Psoas muscle (tissue), 8 donors: ENCODE data around the gene RNF41. TPM values are rescaled to one million over a fixed set of nuclear protein-coding genes. Genes with fewer than 3 reads are reported as not detected.

Experiments used
- ATAC-seq, 4 donors: fragments of 200-7000 bp; cut with Tn5 transposase; one replicate each; pipeline ENCODE4 v1.9.1; 2020; ENCODE audit warnings: moderate library complexity in 3 of 4, mild to moderate bottlenecking in 2 of 4
- DNase-seq, 2 donors: peaks; one replicate each; pipeline ENCODE4 v3.0.0-alpha.2; 2020
- H3K27ac ChIP-seq: fragments of 200-600 bp; one replicate; pipeline ENCODE4 v1.8.0; 2022
- H3K27me3 ChIP-seq, 3 donors: fragments of 200-600 bp in 1 of 3; one replicate each; pipeline versions ENCODE4 v1.6.1 to v1.8.0; 2013 to 2022; ENCODE audit warnings: low read length in 2 of 3, mild to moderate bottlenecking in 2 of 3, moderate library complexity in 1 of 3; ENCODE audit not compliant: insufficient read depth in 3 of 3
- H3K36me3 ChIP-seq, 2 donors: fragments of 200-600 bp in 1 of 2; one replicate each; pipeline versions ENCODE4 v1.6.1 to v1.8.0; 2013 to 2022; ENCODE audit warnings: low read depth in 1 of 2, mild to moderate bottlenecking in 1 of 2, moderate library complexity in 1 of 2; ENCODE audit not compliant: insufficient read depth in 1 of 2
- H3K4me1 ChIP-seq: fragments of 200-600 bp; one replicate; pipeline ENCODE4 v1.8.0; 2022
- H3K4me3 ChIP-seq: fragments of 200-600 bp; one replicate; pipeline ENCODE4 v1.8.0; 2022; ENCODE audit warnings: mild to moderate bottlenecking
- H3K9me3 ChIP-seq: fragments of 200-600 bp; one replicate; pipeline ENCODE4 v1.8.0; 2022
- WGBS, 3 donors: extraction: QIAGEN DNeasy Blood & Tissue Kit; methylation state at CpG; one replicate each; pipeline versions ENCODE4 v1.1.6 to v1.1.7; 2013; 5-methylcytosine and 5-hydroxymethylcytosine counted together
- intact Hi-C, 2 donors: fragments of 100-400 bp; cut with DNase I; formaldehyde crosslinking; loops; one replicate each; pipeline versions ENCODE4 v1.11.0 to v1.14.2; 2022
- polyA plus RNA-seq, 3 donors: library from polyadenylated mRNA; stranded (reverse); fragments of 200-250 nt; gene quantifications; one replicate each; pipeline ENCODE4 v1.2.3, GENCODE V29; 2013
- total RNA-seq, 4 donors: library from RNA; stranded (reverse); fragmentation: NEBNext Ultra II Directional in 2 of 4; extraction: Animal tissue kit (Norgen Biotek cat#: 25700) in 2 of 4; gene quantifications; one replicate each; pipeline versions ENCODE4 v1.2.1 to v1.2.4, GENCODE V29; 2021 to 2023
- TF ChIP-seq, protein P1 (sequence below): fragments of 200-600 bp; IDR thresholded peaks from one replicate; pipeline ENCODE4 v1.8.0; 2022; ENCODE audit warnings: antibody characterized with exemption
- donor health status: healthy with polysubstance abuse.
- donor health status: DM: no; HTN: no; CAD: no; lungs with moderate emphysema.
- donor health status: Bipolar disorder and iron deficiency.
- donor health status: healthy.
- donor health status: DM: yes; HTN: yes; CAD: no.
- donor health status: DM: no; HTN: no; CAD: no.
- donor health status: DM: no; HTN: no; CAD: no.
- donor health status: DM: yes; HTN: yes; CAD: no.

RNF41 gene
- total and polyA plus RNA-seq, 7 donors, result 21.9 to 54.9 (median 28.1) TPM

DNA sequence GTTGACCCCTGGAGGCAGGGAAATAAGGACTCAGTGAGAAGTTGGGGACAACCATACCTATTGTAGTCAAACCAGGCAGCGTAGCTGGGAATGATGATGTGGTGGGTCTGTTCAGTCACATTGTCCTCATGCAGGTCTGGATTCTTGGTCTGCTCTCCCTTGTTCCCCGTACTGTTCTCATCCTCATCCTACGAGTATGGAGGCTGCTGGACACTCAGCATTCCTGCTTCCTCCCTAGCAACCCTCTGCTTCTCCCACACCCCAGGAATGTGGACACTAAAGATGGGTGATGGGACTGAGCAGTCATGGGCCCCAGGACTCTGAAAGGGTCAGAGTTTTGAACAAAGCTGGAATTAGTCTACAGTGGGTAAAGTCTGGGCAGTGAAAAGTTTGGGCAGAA is 43.4 kb downstream of the RNF41 start:
- TF ChIP-seq, protein P1, sequence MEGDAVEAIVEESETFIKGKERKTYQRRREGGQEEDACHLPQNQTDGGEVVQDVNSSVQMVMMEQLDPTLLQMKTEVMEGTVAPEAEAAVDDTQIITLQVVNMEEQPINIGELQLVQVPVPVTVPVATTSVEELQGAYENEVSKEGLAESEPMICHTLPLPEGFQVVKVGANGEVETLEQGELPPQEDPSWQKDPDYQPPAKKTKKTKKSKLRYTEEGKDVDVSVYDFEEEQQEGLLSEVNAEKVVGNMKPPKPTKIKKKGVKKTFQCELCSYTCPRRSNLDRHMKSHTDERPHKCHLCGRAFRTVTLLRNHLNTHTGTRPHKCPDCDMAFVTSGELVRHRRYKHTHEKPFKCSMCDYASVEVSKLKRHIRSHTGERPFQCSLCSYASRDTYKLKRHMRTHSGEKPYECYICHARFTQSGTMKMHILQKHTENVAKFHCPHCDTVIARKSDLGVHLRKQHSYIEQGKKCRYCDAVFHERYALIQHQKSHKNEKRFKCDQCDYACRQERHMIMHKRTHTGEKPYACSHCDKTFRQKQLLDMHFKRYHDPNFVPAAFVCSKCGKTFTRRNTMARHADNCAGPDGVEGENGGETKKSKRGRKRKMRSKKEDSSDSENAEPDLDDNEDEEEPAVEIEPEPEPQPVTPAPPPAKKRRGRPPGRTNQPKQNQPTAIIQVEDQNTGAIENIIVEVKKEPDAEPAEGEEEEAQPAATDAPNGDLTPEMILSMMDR, result no peak
- Histone ChIP-seq H3K27ac (no peak overlapping the region), H3K36me3 (peaks cover 16 to 100% of the 10 kb centered on the region in 2 donors), H3K27me3 (no peaks in the 10 kb centered on the region), H3K4me3 (no peak overlapping the region), H3K4me1 (no peaks in the 10 kb centered on the region), H3K9me3 (no peaks in the 10 kb centered on the region)
- DNase-seq, result no peak
- peak in 1 of 4 donors; percentile 21 for ATAC-seq
- 88 to 95% (median 90%) methylated on average over 3 of the region's 3 CpGs for WGBS, 3 donors
- intact Hi-C loops, result no loop called here

DNA sequence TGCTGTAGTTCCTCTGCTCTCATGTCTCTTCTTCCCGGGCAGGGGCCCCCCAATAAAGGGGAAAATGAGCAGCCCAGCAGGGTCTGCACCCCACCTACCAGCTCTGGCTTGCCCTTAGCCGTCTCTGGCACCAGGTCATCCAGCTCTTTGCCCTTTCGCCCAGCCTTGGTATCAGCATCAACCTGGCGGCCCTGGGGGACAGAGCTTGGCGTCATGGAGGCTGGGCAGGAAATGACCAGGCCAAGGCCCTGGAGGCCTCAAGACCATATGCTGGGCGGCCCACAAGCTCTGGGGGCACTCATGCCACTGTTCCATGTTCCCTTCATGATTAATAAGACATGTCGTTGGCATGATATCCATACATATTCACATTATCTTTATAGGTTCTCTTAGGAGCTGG is 48.9 kb downstream of the RNF41 start:
- ATAC-seq (no peak), DNase-seq (no peak)
- Histone ChIP-seq H3K4me1 (no peaks in the 10 kb centered on the region), H3K36me3 (peaks cover 15 to 100% of the 10 kb centered on the region in 2 donors), H3K4me3 (no peak overlapping the region), H3K9me3 (no peaks in the 10 kb centered on the region), H3K27me3 (no peaks in the 10 kb centered on the region), H3K27ac (no peak overlapping the region)
- TF ChIP-seq, protein P1, result no peak
- intact Hi-C loops, result no loop called here
- 90 to 94% (median 93%) methylated on average over 7 of the region's 7 CpGs for WGBS, 3 donors

DNA sequence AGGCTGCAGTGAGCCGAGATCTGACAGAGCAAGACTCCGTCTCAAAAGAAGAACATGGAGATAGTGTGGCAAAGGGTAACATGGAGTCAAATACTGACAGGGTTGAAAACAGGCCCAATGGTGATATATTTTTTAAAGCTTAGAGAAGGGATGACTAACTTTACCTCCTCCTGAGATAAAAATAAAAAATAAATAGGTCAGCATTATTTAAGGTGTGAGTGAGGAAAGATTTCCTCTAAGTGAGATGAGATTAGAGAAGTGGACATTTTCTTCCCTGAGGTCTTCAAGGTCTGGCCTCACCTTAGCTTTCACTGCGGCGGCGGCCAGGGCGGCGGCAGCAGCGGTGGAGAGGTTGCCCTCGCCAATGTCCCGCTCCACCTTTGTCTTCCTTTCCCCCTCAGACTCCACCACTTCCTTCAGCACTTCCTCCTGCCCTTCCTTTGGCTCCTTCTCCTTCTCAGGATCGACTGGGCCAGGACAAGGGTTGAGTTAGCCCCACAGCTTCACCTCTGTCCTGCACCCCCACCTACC is 52.4 kb downstream of the RNF41 start:
- Histone ChIP-seq H3K36me3 (peaks cover 8 to 99% of the 10 kb centered on the region in 2 donors), H3K27ac (no peak overlapping the region), H3K9me3 (no peaks in the 10 kb centered on the region), H3K4me1 (no peaks in the 10 kb centered on the region), H3K27me3 (no peaks in the 10 kb centered on the region), H3K4me3 (no peak overlapping the region)
- TF ChIP-seq, protein P1, result no peak
- ATAC-seq, result no peak
- intact Hi-C loops, result no loop called here
- WGBS, 3 donors, result 82 to 91% (median 91%) methylated on average over 11 of the region's 11 CpGs
- DNase-seq, result no peak

DNA sequence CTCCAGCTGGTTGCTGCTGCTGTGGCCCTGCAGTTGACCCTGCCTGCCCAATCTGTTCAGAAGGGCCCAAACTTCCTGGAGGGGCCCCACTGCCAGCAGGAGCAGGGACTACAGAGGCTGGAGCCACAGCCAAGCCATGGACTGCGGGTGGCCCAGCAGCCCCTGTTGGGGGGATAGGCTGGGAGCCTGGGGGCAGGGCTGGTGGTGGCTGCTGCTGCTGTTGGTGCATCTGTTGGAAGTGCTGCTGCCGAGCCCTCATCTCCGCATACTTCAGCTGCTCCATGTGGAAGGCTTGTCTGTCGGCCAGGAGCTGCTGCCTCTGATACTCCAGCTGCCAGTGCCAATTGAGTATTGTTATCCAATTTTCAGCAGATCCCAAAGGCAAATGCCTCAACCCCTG is 56.4 kb downstream of the RNF41 start:
- peak overlapping the region; percentile 7 for H3K27ac ChIP-seq
- ATAC-seq (peak in 1 of 4 donors; percentile 28), DNase-seq (no peak)
- TF ChIP-seq, protein P1, result no peak
- no peaks in the 10 kb centered on the region for H3K9me3 ChIP-seq
- WGBS, 3 donors, result 22 to 35% (median 30%) methylated on average over 4 of the region's 4 CpGs
- H3K4me3 ChIP-seq, result no peak overlapping the region
- peaks cover 13% of the 10 kb centered on the region for H3K4me1 ChIP-seq
- H3K27me3 ChIP-seq, result no peaks in the 10 kb centered on the region
- peaks cover 20 to 99% of the 10 kb centered on the region in 2 donors for H3K36me3 ChIP-seq
- intact Hi-C loops, result no loop called here

DNA sequence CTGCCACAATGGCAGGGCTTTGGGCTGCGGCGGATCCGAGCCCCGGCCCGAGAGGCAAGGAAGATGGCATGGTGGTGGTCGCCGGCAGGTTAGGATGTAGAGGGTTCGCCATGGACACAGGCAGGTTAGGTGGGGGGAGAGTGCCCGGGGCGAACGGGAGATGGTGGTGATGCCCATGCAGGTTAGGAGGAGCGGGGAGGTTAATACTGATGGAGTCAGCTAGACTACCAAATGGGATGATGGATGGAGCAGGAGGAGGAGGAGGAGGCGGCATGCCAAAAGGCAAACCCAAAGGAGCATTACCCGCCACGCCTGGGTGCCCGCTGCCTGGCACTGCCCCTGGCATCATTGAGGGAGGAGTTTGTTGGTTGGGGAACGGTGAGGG is 57.4 kb downstream of the RNF41 start:
- H3K27me3 ChIP-seq, result no peaks in the 10 kb centered on the region
- H3K36me3 ChIP-seq, result peaks cover 22 to 98% of the 10 kb centered on the region in 2 donors
- intact Hi-C loops, result no loop called here
- H3K9me3 ChIP-seq, result no peaks in the 10 kb centered on the region
- no peak overlapping the region for H3K27ac ChIP-seq
- DNase-seq, result no peak
- H3K4me1 ChIP-seq, result peaks cover 23% of the 10 kb centered on the region
- WGBS, 3 donors, result 80 to 89% (median 83%) methylated on average over 17 of the region's 17 CpGs
- H3K4me3 ChIP-seq, result no peak overlapping the region
- peak in 1 of 4 donors; percentile 14 for ATAC-seq
- TF ChIP-seq, protein P1, result no peak
